ENCODE results near the gene PTPRG. TPM values are rescaled to one million over a fixed set of nuclear protein-coding genes. Genes with fewer than 3 reads are reported as not detected.

Gene PTPRG
- total and polyA plus RNA-seq, 10 of the 15 experiments (the other 5 are each of a cell fraction or from before 2014, with no cell fraction given): 0.29 to 20.7 (median 1.4) TPM

DNA sequence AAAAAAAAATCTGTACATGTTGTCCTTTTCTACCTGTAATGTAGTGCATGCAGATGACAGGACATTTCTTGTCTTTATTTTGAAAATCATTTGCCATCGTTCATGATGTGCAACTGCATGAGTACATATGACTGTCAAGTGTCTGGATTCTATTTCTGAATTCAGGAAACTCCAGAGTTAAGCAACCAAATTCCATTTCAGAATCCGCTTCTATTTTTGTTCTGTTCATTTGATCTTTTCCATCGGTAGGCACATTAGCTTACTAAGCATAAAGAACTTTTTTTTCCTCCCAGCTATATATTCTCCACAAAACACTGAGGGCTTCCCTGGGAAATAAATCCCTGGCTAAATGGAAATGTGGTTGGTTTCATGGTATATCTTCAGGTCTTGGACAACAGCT lies 365.6 kb downstream of the PTPRG start:
- WGBS (ENCODE audit: insufficient coverage, insufficient replicate concordance, low lambda C conversion rate, missing lambda C conversion rate): 27% methylated on average over 3 of the region's 3 CpGs
- Histone ChIP-seq H2AFZ (ENCODE audit: control insufficient read depth, low read depth, low read length) (no peak overlapping the region), H3K4me1 (ENCODE audit: control insufficient read depth, insufficient read depth, low read length) (no peaks in the 10 kb centered on the region), H3K36me3 (ENCODE audit: control insufficient read depth in 2 of 2, insufficient read depth in 2 of 2, low read length in 1 of 2) (no peaks in the 10 kb centered on the region), H4K20me1 (ENCODE audit: control insufficient read depth, insufficient read depth) (no peaks in the 10 kb centered on the region), H3K4me2 (ENCODE audit: control insufficient read depth, insufficient read depth) (no peak overlapping the region), H3K9me3 (replicated peaks; ENCODE audit: control insufficient read depth, insufficient read depth, low read length) (no peaks in the 10 kb centered on the region), H3K79me2 (ENCODE audit: control insufficient read depth, insufficient read depth, low read length) (no peaks in the 10 kb centered on the region), H3K4me3 (no peak overlapping the region), H3K9ac (ENCODE audit: control insufficient read depth, insufficient read depth, low read length) (no peak overlapping the region), H3K27me3 (replicated peaks in 1 of 2; ENCODE audit: control insufficient read depth in 2 of 2, insufficient read depth in 2 of 2, low read length in 1 of 2) (no peaks in the 10 kb centered on the region; a peak in 1 of 4 replicates), H3K27ac (ENCODE audit: control insufficient read depth, insufficient read depth) (no peak overlapping the region)
- FAIRE-seq: no peak
- in situ Hi-C loops (cut with MboI) (no loop called here), intact Hi-C loops (cut with micrococcal nuclease; ENCODE audit: unreplicated experiment) (no loop called here)
- RAD21 ChIA-PET (ENCODE audit: unreplicated experiment): interaction anchor here (1.3 to 2.1 kb wide), 6 partner anchors 10 to 362 kb away, joined by 3 to 11 read pairs (median 6); no protein-coding TSS in a partner anchor
- TF ChIP-seq ESRRA (IDR thresholded peaks at IDR 0.05; ENCODE audit: low read length) (no peak), RB1 (IDR thresholded peaks at IDR 0.05; ENCODE audit: borderline replicate concordance) (no peak), RELA (IDR thresholded peaks at IDR 0.05; ENCODE audit: borderline replicate concordance, partially characterized antibody) (no peak), SPI1 (IDR thresholded peaks at IDR 0.05; ENCODE audit: borderline replicate concordance, insufficient read depth, low read depth, low read length) (no peak), RBBP5 (conservative IDR thresholded peaks at IDR 0.05) (no peak)
- TF ChIP-seq, protein P1, sequence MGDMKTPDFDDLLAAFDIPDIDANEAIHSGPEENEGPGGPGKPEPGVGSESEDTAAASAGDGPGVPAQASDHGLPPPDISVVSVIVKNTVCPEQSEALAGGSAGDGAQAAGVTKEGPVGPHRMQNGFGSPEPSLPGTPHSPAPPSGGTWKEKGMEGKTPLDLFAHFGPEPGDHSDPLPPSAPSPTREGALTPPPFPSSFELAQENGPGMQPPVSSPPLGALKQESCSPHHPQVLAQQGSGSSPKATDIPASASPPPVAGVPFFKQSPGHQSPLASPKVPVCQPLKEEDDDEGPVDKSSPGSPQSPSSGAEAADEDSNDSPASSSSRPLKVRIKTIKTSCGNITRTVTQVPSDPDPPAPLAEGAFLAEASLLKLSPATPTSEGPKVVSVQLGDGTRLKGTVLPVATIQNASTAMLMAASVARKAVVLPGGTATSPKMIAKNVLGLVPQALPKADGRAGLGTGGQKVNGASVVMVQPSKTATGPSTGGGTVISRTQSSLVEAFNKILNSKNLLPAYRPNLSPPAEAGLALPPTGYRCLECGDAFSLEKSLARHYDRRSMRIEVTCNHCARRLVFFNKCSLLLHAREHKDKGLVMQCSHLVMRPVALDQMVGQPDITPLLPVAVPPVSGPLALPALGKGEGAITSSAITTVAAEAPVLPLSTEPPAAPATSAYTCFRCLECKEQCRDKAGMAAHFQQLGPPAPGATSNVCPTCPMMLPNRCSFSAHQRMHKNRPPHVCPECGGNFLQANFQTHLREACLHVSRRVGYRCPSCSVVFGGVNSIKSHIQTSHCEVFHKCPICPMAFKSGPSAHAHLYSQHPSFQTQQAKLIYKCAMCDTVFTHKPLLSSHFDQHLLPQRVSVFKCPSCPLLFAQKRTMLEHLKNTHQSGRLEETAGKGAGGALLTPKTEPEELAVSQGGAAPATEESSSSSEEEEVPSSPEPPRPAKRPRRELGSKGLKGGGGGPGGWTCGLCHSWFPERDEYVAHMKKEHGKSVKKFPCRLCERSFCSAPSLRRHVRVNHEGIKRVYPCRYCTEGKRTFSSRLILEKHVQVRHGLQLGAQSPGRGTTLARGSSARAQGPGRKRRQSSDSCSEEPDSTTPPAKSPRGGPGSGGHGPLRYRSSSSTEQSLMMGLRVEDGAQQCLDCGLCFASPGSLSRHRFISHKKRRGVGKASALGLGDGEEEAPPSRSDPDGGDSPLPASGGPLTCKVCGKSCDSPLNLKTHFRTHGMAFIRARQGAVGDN (IDR thresholded peaks at IDR 0.05): no peak
- TF ChIP-seq, protein P2, sequence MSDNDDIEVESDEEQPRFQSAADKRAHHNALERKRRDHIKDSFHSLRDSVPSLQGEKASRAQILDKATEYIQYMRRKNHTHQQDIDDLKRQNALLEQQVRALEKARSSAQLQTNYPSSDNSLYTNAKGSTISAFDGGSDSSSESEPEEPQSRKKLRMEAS (IDR thresholded peaks at IDR 0.05; ENCODE audit: low read depth, low read length): no peak
- CTCF ChIA-PET: interaction anchor here (1.1 to 3.4 kb wide), 6 partner anchors 11 to 204 kb away, joined by 3 to 32 read pairs (median 9); no protein-coding TSS in a partner anchor
- no peak for ATAC-seq
- SMC1A ChIA-PET (ENCODE audit: uncharacterized antibody, unreplicated experiment): interaction anchor here (0.7 to 2.4 kb wide), 19 partner anchors 9 to 355 kb away, joined by 3 to 14 read pairs (median 4); no protein-coding TSS in a partner anchor
- no peak for DNase-seq (ENCODE audit: low read depth, low spot score)
- BruUV-seq (replicated peaks): no TSS peak
- POLR2A ChIA-PET: interaction anchor here (0.6 to 1.4 kb wide), 3 partner anchors 11 to 407 kb away, joined by 3 to 4 read pairs (median 4); no protein-coding TSS in a partner anchor
